Stimulated activated CD8-positive, alpha-beta memory T cell treated with anti-CD3 and anti-CD28 coated beads, Interleukin-12 subunit alpha, Interleukin-12 subunit beta, amount 100 ng/mL, for 1 hour (primary cell): Measurements from ENCODE around the gene MPZL1.
"Not testable (repeated sequence)": the region's sequence is repeated elsewhere in the genome, so short reads cannot be mapped to it uniquely, and the experiment has no call there.

Source experiments
- DNase-seq: peaks from one replicate; pipeline ENCODE4 v3.0.0-alpha.2; 2020; ENCODE audit warnings: low read depth

Gene MPZL1

DNA sequence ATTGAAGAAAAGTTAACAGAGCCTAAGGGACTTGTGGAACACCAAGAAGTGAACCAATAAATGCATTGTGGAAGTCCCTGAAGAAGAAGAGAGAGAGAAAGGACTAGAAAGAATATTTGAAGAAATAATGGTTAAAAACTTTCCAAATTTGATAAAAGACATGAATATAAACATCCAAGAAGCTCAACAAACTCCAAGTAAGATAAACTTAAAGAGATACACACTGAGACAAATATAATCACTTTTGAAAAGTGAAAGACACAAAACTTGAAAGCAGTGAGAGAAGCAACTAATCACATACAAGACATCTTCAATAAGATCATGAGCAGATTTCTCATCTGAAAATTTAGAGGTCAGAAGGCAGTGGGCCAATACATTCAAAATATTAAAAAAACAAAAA, 91.2 kb downstream of the MPZL1 start:
- no peak for DNase-seq

DNA sequence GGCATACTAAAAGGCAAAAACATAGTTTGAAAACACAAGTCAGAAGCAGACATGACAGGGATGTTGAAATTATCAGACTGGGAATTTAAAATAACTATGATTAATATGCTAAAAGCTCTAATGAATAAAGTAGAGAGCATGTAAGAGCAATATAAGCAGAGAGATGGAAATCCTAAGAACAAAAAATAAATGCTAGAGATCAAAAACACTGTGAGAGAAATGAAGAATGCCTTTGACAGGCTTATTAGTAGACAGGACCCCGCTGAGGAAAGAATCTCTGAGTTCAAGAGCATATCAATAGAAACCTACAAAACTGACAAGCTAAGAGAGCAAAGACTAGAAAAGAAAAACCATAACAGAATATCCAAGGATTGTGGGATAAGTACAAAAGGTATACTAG, 93.9 kb downstream of the MPZL1 start:
- no peak for DNase-seq

DNA sequence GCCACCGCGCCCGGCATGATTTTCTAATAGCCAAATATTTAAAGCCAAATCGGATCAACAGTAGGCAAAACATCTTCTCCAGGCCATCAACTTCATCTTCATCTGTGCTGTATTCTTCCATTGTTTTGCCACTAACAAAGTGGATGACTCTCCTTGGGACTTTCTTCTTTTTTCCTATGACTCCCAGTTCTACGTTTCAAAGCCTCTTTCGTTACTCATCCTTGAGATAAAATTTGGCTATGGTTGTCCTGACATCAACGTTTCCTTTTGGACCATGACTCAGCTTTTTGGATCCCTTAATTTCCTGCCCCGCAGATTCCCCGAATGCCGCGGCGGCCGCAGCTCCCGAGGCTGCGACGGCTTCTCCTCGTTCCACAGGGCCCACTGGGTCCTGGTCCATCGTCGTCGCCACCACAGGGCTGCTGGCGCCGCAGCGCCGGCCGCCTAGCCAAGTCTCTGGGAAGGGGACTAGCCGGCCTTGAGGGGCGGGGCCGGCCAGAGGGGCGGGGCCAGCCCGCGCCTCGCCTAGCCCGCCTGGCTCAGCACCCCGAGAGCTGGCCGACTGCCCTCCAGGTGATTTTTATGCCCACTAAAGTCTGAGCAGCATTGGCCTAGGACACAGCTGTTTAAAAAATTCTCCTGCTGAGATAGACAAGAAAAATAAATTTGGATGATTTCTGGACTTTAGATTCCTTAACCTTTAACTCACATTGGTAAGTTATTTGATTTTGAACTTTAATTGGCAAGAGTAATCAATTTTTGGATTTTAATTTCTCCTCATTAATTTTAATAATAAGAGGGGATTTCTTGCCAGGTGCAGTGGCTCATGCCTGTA, 98.3 kb downstream of the MPZL1 start:
- no peak for DNase-seq

DNA sequence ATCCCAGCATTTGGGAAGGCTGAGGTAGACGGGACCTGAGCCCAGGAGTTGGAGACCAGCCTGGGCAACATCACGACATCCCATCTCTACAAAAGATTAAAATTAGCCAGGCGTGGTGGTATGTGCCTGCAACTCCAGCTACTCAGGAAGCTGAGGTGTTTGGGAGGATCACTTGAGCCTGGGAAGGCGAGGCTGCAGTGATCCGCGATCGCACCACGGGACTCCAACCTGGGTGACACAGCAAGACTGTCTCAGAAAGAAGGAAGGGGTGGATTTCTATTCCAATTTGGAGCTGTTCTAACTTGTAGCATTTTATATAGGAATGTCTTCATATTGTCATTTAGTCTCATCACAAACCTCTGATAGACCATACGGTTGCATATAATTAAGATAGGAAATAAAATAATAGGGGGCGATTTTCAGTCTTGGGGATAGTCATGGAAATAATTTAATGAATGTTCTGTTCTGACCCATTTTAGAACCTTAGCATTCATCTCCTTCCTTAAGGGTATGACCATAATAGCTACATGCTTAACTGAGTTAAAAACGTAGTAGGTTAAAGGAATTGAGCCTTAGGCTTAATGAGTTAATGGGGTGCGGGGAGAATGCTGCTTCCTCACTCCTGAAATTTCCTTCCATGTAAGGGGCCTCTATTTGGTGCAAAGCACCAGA, 99.0 kb downstream of the MPZL1 start:
- DNase-seq: no peak

DNA sequence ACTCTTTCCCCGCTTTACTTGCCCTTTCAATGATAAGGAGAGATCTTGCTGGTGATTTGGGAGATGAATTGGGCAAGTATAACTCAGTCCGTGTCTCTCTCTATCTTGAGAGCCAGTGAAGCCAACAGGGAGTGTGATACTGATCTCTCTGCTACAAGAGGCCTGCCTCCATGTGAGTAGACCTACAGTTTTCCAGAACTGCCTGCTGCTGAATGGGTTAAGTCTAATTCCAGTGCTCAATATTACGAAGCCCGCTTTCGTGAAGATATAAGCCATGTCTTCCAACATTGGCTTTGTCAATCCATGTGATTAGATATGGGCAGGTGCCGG, 99.5 kb downstream of the MPZL1 start:
- no peak for DNase-seq

DNA sequence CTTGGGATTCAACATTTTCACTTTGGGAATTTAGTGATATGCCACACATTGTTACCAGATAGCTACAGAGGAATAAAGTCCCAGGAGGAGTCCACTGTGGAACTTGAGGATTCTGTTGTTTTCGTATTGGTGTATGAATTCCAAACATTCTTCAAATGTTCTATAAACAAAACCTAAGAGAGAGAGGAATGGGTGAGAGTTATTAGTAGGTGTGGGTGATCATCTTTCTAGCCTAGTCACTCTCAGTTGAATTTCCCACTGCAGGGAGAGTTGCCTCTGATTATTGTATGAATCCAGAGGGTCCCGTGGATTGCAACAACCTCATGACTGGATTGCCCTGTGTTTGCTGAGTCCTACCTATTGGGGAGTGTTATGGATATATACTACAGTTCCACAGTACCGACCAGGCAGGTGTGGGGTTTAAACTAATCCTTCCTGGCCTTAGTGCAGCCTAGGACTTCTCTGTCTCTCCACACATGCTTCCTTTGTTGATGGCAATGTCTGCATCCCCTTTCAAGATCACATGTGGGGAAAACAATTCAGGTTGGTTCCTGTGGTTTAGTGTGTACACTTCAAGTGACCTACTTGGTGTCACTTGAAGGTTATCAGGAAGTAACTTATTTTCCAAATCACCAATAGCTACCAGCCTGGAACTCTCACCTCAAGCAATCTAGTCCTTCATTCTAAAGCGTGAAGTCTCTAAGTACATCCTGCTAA, 100.3 kb downstream of the MPZL1 start:
- no peak for DNase-seq

DNA sequence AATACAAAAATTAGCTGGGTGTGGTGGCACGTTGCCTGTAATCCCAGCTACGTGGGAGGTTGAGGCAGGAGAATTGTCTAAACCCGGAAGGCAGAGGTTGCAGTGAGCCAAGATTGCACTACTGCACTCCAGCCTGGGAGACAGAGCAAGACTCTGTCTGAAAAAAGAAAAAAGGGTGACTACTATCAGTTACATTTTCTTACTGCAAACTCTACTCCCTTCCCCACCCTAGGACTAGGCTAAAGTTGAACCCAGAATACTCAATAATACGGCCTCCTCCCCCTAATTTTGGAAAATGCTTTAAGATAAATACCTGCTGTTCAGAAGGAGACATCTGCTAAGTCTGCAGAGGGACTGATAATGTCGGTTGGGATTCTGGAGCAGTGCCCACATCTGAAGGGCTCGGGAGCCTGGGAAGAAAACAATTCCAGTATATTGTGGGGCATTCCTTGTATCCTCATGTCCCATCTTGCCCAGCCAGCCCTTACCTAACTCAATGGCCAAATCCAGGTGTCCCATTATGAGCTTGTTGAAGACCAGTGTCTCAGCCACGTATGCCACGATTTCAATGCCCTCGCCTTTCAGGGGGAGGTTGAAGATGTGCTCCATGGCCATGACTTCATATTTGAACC, 102.5 kb downstream of the MPZL1 start:
- no peak for DNase-seq

DNA sequence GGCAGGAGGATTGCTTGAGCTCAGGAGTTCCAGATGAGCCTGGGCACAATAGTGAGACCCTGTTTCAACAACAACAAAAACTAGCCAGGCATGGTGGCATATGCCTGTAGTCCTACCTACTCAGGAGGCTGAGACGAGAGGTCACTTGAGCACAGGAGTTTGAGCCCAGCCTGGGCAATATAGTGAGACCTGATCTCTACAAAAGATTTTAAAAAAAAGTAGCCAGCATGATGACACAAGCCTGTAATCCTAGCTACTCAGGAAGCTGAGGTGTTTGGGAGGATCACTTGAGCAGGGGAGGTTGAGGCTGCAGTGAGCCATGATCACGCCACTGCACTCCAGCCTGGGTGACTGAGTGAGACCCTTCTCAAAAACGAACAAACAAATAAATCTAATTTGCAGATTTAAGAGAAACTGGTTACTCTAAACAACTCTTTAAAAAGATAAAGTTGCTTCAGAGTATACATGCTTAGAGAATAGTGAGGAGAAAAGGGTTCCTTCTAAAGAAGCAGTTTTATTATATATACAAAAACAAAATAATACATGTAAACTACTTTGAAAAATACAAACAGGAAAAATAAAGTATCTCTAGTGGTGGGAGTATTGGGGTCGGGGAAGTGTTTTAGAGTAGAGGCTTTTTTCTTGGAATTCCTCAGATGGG, 103.8 kb downstream of the MPZL1 start:
- DNase-seq: no peak

DNA sequence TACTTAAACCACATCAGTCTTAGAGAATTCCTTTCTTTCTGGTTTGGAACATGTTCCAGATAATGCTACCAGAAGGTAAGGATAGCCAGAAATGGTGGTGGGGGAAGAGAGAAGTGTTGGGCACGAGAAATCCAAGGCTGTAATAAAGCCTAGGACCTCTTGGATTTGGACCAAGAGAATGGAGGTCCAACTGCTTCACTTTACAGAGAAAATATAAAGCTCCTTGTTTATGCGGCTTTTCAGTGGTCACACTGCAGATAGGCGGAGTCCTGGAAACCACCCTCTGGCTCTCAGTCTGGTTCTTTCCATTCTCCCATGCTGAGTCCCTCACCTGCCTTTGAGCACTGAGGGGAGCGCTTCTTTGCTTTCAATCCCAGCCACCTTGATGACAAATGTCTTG, 104.3 kb downstream of the MPZL1 start:
- DNase-seq: no peak

DNA sequence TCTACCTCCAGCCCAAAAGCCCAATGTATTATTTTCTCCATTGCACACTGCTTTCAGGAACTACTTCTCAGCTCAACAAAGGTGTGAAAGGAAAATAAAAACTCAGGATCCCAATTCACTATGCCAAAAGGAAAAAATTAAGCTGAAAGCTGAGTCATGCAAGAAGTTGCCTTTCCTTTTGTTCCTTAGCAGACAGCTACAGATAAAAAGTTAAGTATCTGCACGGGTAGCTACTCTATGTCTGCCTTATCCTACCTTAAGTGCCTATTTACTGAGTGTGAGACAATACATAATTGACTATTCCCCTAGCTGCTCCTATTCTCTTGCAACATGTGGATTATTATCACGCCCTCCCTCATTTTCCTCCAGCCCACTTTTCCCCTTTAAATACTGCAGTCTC, 108.1 kb downstream of the MPZL1 start:
- DNase-seq: no peak

DNA sequence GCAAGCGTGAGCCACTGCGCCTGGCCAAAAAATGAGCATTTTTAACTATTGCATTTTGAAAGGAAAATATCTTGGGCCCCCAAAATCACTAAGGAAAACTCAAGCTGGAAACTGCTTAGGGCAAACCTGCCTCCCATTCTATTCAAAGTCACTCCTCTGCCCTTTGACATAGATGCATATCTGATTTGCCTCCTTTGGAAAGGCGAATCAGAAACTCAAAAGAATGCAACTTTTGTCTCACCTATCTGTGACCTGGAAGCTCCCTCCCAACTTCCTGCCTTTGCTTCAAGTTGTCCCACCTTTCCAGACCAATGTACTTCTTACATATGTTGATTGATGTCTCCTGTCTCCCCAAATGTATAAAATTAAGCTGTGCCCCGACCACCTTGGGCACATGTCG, 108.9 kb downstream of the MPZL1 start:
- not testable (repeated sequence) for DNase-seq

DNA sequence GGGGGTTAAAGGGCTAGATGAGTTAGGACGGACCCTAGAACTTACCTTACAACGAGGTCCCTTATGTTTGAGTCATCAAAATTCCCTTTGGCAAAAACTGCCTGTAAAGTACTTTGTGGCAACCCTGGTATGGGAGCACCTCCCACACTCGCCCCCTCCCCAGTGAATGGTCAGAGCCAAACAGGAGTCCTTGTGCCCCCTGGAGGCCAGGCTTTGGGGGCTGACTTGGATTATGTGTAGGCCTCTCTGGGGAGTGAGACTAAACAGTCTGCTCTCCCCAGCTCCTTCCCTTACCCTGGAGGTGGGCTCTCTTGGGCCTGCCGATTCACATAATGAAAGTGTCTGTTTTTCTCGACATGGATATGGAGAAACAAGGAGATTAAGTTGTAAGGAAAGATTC, 110.9 kb downstream of the MPZL1 start:
- no peak for DNase-seq

DNA sequence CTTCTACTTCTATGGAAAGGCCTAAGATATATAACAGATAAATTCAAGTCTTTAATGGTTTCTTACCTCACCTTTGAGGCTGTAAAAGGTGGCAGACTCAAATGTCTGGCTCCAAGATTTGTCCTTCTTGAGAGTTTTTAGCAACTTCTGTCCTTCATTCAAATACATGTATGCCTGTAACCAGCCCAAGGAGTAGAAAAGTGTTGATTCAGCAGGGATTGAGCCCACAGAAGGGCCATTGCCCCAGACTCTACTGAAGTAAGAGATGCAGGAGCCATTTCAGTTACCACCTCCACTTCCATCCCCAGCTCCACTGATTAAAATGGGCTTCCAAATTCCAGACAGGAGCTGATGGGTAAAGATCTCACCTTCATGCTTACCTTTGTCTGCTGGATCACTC, 112.1 kb downstream of the MPZL1 start:
- DNase-seq: no peak

DNA sequence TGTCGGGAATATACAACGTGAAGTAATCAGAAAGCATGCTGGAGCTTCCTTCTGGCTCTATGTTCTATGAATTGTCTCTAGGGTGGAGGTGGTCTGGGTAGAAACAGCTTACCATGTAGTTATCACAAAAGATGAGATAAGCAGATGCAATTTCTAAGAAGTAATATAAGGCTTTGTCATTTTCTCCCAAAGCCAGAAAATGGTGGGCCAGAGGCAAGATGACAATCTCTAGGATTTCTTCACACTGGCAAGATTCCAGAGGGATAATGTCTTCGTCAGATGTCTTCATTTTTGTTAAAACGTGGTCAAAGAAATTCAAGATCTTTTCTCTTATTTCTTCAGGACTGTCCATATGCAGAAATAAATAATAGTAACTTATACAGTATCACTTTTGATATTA, 114.4 kb downstream of the MPZL1 start:
- DNase-seq: no peak

DNA sequence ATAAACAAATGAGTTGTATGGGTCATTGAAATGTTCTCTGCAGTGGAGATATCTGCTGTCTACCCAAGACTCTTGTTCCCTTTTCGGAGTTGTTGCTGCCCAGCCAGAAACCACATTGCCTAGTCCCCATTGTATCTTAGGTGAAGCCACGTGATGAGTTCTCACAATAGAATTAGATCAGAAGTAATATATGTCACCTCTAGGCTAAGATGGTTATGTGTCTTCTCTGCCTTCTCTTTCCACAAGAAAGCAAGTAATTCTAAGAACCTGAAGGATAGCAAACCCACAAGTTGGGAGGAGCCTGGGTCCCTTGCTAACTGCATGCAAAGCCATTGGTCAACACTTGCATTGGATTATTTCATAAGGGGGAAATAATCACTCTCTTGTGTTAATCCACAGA, 115.5 kb downstream of the MPZL1 start:
- DNase-seq: no peak

DNA sequence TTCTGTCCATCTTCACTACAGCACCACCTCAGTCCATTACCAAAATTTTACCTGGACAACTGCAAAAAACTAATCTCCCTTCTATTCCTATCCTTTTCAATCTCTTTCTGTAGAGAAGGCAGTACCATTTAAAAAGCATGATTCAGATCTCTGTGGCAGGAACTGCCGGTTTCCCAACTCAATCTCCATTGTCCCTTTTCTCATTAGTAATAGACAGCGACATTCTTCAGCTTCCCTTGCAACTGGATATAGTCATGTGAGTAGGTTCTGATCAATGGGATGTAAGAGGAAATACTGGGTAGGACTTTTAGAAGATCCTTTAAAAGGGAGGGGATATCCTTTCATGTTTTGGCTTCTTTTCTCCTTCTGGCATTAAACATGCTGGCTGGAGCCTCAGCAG, 117.2 kb downstream of the MPZL1 start:
- DNase-seq: no peak
